Astrocyte of the spinal cord (primary cell): ENCODE results near the gene HS3ST3B1.

ENCODE experiments used
- DNase-seq: peaks from one replicate; pipeline ENCODE4 v3.0.0; 2011; ENCODE audit warnings: low read depth, low spot score
- H3K4me3 ChIP-seq: 2 replicates; pipeline ENCODE4 v1.5.1; 2011; ENCODE audit warnings: low read depth, mild to moderate bottlenecking, low read length, moderate library complexity
- CTCF ChIP-seq: IDR thresholded peaks from 2 replicates; pipeline ENCODE4 v1.5.1; 2012; ENCODE audit warnings: low read depth, mild to moderate bottlenecking, low read length, inconsistent platforms
- in situ Hi-C: cut with HindIII; loops from 2 replicates; pipeline ENCODE4 v1.10.0; 2017; ENCODE audit warnings: low sequenced_read_pairs

The HS3ST3B1 gene

GRCh38 chr17:14306596-14306995, 5.7 kb downstream of the HS3ST3B1 start:
- TF ChIP-seq CTCF = no peak
- in situ Hi-C loops = no loop called here
- no peak overlapping the region for H3K4me3 ChIP-seq
- peak; percentile 32 for DNase-seq

DNA sequence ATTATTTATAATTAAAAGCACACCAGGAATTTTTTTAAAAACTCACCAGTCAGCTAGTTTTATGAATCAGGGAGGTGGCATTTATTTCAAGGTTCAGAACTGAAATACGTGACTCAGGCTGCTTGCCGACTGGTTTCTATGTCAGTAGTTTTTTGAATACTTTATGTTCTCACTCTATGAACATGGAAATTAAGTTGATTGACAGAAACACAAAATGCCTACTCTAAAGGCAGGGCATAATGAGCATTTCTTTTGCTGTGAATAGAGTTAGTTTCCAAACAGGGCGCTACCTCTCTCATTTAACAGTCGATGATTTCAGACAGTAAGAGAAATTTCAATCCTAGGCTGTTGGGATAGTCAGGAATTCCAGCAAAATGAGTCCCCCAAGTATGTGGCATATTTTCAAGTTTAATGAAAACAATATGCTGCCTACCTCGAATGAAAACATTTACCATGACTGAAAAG, 6.7 kb downstream of the HS3ST3B1 start:
- TF ChIP-seq CTCF = no peak
- peak; percentile 84 for DNase-seq
- in situ Hi-C loops = no loop called here
- H3K4me3 ChIP-seq = peak overlapping the region; percentile 25

GRCh38 chr17:14308636-14308964, 7.7 kb downstream of the HS3ST3B1 start:
- H3K4me3 ChIP-seq = peak overlapping the region; percentile 45
- TF ChIP-seq CTCF = no peak
- DNase-seq = peak; percentile 51
- in situ Hi-C loops = no loop called here

DNA sequence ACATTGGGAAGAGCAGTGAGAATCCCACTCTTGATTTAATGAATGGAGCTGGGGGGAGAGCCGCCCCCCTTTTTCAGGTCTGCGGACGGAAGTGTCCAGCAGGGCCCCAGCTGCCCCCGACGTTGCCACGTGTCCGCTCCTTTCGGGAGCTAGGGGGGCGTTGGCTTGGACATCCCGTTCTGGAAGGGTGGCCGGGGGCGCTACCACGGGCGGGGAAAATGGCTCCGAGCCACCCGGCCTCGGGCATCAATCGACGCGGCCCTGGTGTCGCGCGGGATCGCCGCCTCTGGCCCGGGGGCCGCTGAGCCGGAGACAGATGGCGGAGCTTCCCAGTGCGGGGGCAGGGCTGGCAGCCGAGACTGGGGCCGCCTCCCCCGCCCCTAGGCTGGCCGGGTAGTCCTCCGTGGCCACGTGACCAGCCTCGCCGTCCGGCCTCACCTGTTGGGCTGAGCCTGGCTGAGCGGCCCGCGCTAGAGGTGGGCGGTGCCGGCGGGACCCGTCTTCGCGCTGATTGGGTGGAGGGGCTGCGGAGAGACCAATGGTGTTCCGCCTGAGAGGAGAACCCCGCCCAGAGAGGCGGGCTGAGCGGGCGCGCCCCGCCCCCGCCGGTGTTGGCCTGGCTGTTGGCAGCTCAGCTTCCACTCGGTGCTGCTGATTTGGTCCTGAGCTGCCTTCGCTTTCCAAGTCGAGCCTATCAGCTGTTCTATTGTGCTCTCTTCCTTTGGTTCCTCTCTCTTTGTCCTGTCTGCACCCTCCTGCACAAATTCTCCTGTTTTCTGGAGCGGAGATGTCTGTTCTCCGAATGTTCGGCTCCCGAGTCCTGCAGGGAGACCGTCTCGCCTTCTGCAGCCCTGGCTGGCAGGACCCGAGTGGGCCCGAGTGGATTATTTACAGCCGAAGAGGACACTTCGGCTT, 8.3 kb downstream of the HS3ST3B1 start:
- peak; percentile 97 for DNase-seq
- in situ Hi-C loops = no loop called here
- H3K4me3 ChIP-seq = peak overlapping the region; percentile 51
- no peak for TF ChIP-seq CTCF

DNA sequence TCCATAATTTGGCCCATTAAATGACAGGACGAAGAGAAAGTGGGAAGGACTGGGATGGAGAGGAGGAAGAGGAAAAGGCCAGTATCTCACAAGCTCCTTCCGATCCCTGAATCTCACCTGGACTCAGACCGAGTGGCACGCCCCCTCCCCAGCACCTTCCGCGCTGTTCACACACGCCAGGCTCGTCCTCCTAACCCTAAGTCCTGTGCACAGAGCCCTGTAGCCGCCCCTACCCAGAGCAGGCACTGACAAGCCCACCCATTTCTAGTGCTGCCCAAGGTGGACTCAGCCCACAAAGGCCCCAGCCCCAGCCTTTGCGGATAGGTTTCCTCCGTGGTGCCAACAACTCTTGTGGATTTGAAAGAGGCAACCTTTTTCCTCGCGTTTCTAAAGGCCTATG, 9.2 kb downstream of the HS3ST3B1 start:
- in situ Hi-C loops = no loop called here
- H3K4me3 ChIP-seq = peak overlapping the region; percentile 51
- no peak for TF ChIP-seq CTCF
- DNase-seq = no peak

DNA sequence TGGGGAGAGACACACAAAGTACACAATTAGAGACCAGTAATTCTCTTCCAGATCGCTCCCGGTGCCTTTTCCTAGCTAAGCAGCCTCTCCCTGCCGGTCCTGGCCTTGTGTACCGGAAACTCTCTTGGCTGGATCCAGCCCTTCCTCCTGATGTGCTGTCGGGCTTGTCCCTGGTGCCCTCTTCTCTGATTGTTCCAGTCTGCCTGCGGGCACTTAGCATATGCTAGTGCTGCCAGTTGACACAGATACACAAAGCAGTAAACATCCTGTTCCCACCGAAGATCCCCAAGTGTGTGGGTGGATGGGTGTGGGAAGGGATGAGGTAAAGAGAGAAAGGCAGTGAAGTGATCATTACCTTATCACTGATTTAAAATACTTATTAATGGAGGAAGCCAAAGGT, 9.7 kb downstream of the HS3ST3B1 start:
- in situ Hi-C loops = no loop called here
- no peak for DNase-seq
- no peak overlapping the region for H3K4me3 ChIP-seq
- no peak for TF ChIP-seq CTCF
